ENCODE data around the gene PTPRU.
"Not testable (repeated sequence)": the region's sequence is repeated elsewhere in the genome, so short reads cannot be mapped to it uniquely, and the experiment has no call there.

Gene PTPRU

DNA sequence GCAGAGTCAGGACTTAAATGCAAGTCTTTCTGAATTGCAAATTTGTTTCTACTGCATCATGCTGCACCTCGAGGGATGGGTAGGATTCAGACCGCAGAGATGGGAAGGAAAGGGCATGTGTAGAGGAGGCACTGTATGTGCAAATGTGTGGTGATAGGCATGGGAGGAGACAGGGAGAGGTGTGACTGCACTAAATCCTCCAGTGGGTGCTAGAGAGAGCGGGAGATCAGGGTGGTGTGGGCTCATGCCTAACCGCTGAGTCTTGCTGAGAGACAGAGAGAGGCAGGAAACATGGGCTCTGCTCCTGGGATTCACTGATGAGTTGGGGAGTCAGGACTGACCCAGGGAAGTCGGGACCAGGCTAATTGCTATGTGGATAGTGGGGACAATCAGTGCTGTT lies 61.1 kb downstream of the PTPRU start:
- no peak for DNase-seq

DNA sequence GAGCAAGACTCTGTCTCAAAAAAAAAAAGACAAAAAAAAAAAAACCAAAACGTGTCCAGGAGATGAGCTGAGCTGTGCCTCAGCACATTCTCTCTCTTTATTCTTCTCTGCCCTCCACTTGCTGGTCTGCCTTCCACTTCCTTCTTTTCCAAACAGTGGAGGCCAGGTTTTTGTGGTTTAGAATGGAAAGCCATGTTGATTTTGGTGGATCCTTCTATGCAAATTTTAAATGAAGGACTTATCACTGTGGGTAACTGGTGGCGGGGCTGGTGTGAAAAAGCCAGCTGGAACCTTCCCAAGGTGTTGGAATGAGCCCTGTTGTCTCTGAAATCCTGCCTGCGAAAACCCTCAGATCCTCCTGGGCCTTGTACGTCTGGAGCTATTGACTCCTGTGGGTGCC lies 61.9 kb downstream of the PTPRU start:
- DNase-seq, result peak; percentile 19

- no peak for DNase-seq
These were observed 63.1 kb downstream of the PTPRU start for GRCh38 chr1:29299446-29299845.

DNA sequence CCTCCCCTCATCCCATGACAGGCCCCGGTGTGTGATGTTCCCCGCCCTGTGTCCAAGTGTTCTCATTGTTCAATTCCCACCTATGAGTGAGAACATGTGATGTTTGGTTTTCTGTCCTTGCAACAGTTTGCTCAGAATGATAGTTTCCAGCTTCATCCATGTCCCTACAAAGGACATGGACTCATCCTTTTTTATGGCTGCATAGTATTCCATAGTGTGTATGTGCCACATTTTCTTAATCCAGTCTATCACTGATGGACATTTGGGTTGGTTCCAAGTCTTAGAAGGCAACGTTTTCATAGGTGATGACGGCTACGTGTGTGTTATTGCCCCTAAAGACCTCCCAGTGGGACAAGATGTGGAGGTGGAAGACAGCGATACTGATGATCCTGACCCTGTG lies 65.4 kb downstream of the PTPRU start:
- DNase-seq, result not testable (repeated sequence)

DNA sequence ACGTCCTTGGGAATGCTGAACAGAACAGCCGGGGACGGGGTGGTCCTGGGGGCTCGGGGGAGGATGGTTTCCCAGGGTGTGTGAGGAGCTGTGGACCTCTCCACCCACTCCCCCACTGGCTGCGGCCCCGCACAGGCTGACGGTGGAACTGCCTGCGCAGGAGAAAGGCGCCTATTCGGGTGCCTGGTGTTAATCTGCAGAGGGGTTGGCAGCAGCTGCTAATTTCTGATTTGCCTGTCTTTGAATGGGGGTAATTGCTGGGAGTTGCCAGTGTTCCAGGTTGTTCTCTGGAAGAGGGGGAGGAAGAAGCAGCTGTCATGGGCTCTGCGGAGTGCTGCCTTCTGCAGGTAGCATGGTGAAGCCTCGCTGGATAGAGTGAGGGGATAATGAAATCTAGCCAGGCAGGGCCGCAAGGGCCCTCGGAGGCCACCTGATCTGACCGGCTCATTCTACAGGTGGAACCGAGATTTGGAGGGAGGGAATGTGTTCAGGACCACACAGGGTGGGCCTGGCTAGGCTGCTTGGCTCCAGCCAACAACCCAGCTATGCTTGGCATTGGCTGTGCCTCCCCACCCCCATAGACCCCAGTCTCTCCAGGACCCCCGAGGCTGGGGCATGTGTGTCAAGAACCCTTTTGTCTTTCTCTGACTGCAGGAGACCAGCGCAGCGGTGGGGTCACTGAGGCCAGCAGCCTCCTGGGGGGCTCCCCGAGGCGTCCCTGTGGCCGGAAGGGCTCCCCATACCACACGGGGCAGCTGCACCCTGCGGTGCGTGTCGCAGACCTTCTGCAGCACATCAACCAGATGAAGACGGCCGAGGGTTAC lies 67.1 kb downstream of the PTPRU start:
- DNase-seq, result no peak

- DNase-seq, result peak; percentile 62
These were observed 67.8 kb downstream of the PTPRU start for GRCh38 chr1:29304025-29304684.

DNA sequence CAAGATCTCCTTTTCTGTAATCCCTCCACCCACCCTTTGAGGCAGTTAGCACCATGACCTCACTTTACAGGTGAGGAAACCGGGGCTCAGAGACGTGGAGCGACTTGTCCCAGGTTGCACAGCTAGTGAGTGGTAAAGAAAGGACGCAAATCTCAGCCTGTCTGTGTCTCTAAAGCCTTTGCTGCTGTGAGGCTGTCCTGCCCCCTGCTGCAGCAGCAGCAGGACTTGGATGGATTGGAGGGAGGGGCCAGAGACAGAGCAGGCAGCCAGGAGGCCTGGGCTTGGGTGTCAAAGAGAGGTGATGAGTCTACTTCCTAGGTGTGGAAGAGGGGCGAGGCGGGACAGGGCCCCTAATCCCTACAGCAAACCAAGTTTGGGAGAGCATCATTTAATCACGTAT lies 69.6 kb downstream of the PTPRU start:
- no peak for DNase-seq

GRCh38 chr1:29306471-29307140 lies 70.3 kb downstream of the PTPRU start:
- DNase-seq, result no peak

- no peak for DNase-seq
These were observed 72.8 kb downstream of the PTPRU start for GRCh38 chr1:29309075-29309474.

DNA sequence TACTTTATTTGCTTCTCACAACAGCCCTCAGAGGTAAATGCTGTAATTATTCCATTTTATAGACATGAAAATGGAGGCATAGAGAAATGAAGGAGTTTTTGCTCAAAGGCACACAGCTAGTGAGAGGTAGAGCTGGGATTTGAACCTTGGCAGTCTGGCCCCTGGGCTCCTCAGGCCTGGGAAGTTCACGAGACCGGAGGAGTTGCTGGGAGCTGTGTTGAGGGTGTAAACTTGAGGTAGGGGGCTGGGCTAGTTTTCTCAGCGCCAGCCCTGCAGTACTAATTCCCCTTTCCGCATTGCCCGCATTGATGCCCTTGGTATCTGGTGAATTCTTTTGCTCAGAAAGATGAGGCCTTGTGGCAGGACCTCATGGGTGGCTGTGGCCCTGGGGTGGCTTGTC lies 73.3 kb downstream of the PTPRU start:
- DNase-seq, result no peak

- no peak for DNase-seq
These were observed 74.4 kb downstream of the PTPRU start for GRCh38 chr1:29310616-29311180.

DNA sequence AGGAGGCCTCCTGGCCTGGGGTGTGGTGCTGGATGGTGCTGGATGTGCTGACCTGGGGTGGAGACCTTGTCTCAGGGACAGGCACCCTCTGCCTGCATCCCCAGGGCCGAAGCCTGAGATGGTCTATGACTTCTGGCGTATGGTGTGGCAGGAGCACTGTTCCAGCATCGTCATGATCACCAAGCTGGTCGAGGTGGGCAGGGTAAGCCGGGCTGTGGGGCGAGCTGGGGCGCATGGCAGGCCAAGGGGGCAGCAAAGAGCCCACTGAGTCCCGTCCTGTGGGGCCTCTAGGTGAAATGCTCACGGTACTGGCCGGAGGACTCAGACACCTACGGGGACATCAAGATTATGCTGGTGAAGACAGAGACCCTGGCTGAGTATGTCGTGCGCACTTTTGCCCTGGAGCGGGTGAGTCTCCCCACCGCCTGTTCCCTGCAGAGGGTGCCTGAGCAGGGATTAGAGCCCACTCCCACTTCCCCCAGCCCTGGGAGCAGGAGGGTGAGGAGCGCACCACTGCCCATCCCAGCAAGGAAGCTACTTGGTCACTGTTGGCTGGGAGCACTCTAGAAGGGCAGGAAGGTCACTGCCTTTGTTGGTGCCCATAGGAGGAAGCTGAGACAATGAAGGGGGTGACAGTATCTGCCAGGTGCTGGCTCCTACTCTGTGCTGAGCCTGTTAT lies 75.2 kb downstream of the PTPRU start:
- DNase-seq, result no peak

DNA sequence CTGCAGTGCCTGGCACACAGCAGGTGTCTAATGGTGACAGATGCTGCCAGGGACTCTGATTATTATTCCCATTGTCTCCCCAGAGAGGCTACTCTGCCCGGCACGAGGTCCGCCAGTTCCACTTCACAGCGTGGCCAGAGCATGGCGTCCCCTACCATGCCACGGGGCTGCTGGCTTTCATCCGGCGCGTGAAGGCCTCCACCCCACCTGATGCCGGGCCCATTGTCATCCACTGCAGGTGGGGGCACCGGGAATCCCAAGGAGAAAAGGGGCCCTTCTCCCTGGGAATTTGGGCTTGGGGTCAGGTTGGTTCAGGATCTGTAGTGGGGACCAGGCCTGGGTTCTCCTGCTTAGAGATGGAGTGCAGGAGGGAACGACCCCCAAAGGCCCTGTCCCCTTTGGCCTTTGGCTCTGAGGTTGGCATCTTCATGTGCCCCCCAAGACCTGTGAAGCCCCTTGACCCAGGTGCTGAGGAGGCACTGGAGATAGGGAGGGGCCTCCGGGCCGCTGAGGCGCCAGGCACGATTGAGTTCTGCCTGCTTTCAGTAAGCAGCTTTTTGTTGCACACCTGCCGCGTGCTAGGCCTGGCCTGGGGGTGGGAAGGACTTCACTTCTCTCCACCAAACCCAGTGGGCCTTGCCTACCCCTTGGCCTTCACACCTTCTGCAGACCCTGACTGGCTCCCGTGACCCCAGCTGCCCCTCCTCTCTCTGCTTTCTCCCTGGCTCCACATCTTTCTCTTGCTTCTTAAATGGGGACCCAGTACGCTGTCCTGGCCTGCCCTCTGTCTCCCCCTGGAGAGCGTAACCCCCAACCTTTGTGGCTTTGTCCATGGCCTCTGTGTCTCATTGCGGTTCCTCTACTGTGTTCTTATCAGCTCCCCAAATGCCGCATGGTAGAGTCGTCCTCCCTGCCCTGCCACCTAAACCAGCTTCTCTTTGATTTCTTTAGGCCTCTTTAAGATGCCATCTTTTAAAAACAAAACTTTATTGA lies 76.4 kb downstream of the PTPRU start:
- peak; percentile 43 for DNase-seq

- DNase-seq, result not testable (repeated sequence)
These were observed 78.4 kb downstream of the PTPRU start for GRCh38 chr1:29314685-29315084.

DNA sequence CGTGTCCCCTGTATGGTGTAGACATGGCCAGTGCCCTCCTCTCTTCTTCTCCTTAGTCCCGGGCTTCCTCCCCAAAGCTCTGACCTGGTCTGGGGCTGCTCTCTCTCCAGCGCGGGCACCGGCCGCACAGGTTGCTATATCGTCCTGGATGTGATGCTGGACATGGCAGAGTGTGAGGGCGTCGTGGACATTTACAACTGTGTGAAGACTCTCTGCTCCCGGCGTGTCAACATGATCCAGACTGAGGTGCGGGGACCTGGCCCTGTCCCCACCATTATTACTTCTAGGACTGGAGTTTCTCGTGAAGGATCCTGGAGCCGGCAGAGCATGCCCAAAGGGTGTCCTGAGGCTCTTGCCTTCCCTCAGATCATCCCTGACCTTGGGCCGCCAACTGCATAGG lies 78.9 kb downstream of the PTPRU start:
- DNase-seq, result no peak

DNA sequence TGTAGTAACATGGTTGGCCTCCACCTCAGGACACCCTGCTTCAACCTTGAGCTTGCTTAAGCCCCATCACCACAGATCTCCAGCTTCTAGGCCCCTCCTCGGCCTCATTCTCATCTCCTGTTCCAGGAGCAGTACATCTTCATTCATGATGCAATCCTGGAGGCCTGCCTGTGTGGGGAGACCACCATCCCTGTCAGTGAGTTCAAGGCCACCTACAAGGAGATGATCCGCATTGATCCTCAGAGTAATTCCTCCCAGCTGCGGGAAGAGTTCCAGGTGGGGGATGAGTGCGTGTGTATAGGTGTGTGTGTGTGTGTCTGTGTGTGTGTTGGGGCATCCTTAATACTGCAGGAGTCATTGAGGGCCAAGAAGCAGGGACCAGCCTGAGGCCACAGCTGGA lies 79.6 kb downstream of the PTPRU start:
- no peak for DNase-seq

GRCh38 chr1:29317063-29317915 lies 81.0 kb downstream of the PTPRU start:
- no peak for DNase-seq

GRCh38 chr1:29317916-29318530 lies 81.7 kb downstream of the PTPRU start:
- no peak for DNase-seq

DNA sequence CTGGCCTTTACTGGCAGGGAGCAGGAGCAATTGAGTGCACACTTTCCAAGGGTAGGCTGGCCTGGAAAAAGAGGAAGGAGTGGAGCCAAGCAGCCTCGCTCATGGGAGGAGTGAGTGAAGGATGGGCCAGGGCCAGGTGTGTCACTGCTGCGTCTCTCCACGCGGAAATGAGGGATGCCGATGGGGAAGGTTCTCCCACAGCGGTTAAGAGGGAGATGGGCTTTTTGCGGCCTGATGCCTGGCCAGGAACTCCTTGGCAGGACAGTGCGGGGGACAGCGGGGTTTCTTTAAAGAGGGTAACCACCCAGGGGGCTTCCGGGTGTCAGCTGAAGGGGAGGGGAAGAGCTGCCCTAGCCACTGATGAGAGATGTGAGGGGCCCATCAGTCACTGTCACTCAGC lies 82.4 kb downstream of the PTPRU start:
- no peak for DNase-seq
